GM21526 (cell line): ENCODE data around the gene HACD3.
"Not testable (repeated sequence)": the region's sequence is repeated elsewhere in the genome, so short reads cannot be mapped to it uniquely, and the experiment has no call there.

Source experiments
- ATAC-seq: cut with Tn5 transposase; IDR thresholded peaks from one replicate; pipeline ENCODE4 v1.9.1; 2021; ENCODE audit warnings: moderate library complexity; ENCODE audit not compliant: unreplicated experiment, low FRiP score

HACD3 gene

GRCh38 chr15:65595960-65596359 lies 65.7 kb downstream of the HACD3 start:
- no peak for ATAC-seq

GRCh38 chr15:65598468-65598867 lies 68.2 kb downstream of the HACD3 start:
- ATAC-seq, result no peak

GRCh38 chr15:65599677-65600076 lies 69.4 kb downstream of the HACD3 start:
- ATAC-seq, result no peak

GRCh38 chr15:65603134-65603533 lies 72.9 kb downstream of the HACD3 start:
- ATAC-seq, result no peak

- ATAC-seq, result no peak
These were observed 73.3 kb downstream of the HACD3 start for GRCh38 chr15:65603559-65603958.

GRCh38 chr15:65610871-65611718 lies 80.8 kb downstream of the HACD3 start, which contains the start of gene INTS14:
Gene INTS14 (minus strand): TSS chr15:65611131. CDS start chr15:65607380, 3,751 bp downstream.
- peak; percentile 93 for ATAC-seq

- no peak for ATAC-seq
These were observed 81.8 kb downstream of the HACD3 start for GRCh38 chr15:65611888-65612615.

- no peak for ATAC-seq
These were observed 82.3 kb downstream of the HACD3 start for GRCh38 chr15:65612616-65612946.

GRCh38 chr15:65612949-65613744 lies 82.9 kb downstream of the HACD3 start:
- no peak for ATAC-seq

GRCh38 chr15:65615887-65616286 lies 85.6 kb downstream of the HACD3 start:
- ATAC-seq, result not testable (repeated sequence)

GRCh38 chr15:65618560-65619109 lies 88.4 kb downstream of the HACD3 start:
- no peak for ATAC-seq

GRCh38 chr15:65619626-65620290 lies 89.5 kb downstream of the HACD3 start:
- no peak for ATAC-seq

GRCh38 chr15:65620833-65621232 lies 90.6 kb downstream of the HACD3 start:
- ATAC-seq, result no peak

GRCh38 chr15:65621638-65622037 lies 91.4 kb downstream of the HACD3 start, which contains the start of gene SLC24A1:
Gene SLC24A1 (plus strand): TSS chr15:65621938. CDS start chr15:65624081, 2,143 bp downstream.
- ATAC-seq, result no peak

- no peak for ATAC-seq
These were observed 92.8 kb downstream of the HACD3 start for GRCh38 chr15:65623103-65623502.

- no peak for ATAC-seq
These were observed 96.6 kb downstream of the HACD3 start for GRCh38 chr15:65626856-65627255.
